ACC112 (cell line): Measurements from ENCODE around the gene ALOXE3.
A peak's percentile ranks its signal among the peaks of the same experiment; 100 is the strongest.

ENCODE experiments used
- H2AFZ ChIP-seq: fragments of 200-600 bp; sonication (generic); one replicate; pipeline ENCODE4 v1.6.0; 2017; ENCODE audit warnings: antibody characterized with exemption, low read length; ENCODE audit not compliant: unreplicated experiment
- H3K27ac ChIP-seq: fragments of 200-600 bp; sonication (generic); 2 replicates; pipeline ENCODE4 v1.5.1; 2014; ENCODE audit warnings: low read depth, mild to moderate bottlenecking, antibody characterized with exemption, low read length, moderate library complexity
- H3K27me3 ChIP-seq: fragments of 200-600 bp; sonication (generic); 2 replicates; pipeline ENCODE4 v1.6.1; 2014; ENCODE audit warnings: mild to moderate bottlenecking, antibody characterized with exemption, low read length, moderate library complexity, mixed read lengths; ENCODE audit not compliant: insufficient read depth
- H3K36me3 ChIP-seq: fragments of 200-600 bp; sonication (generic); 2 replicates; pipeline ENCODE4 v1.6.1; 2016; ENCODE audit warnings: mild to moderate bottlenecking, antibody characterized with exemption, low read length, moderate library complexity, mixed read lengths; ENCODE audit not compliant: insufficient read depth
- H3K4me1 ChIP-seq: fragments of 200-600 bp; sonication (generic); one replicate; pipeline ENCODE4 v1.6.1; 2016; ENCODE audit warnings: low read length, mixed read lengths; ENCODE audit not compliant: insufficient read depth, unreplicated experiment, control insufficient read depth
- H3K4me3 ChIP-seq: fragments of 200-600 bp; sonication (generic); 2 replicates; pipeline ENCODE4 v1.5.1; 2014; ENCODE audit warnings: mild to moderate bottlenecking, low read depth, low read length
- H3K79me2 ChIP-seq: fragments of 200-600 bp; sonication (generic); one replicate; pipeline ENCODE4 v1.6.0; 2016; ENCODE audit warnings: low read length; ENCODE audit not compliant: control insufficient read depth, unreplicated experiment, insufficient read depth

ALOXE3 gene

DNA sequence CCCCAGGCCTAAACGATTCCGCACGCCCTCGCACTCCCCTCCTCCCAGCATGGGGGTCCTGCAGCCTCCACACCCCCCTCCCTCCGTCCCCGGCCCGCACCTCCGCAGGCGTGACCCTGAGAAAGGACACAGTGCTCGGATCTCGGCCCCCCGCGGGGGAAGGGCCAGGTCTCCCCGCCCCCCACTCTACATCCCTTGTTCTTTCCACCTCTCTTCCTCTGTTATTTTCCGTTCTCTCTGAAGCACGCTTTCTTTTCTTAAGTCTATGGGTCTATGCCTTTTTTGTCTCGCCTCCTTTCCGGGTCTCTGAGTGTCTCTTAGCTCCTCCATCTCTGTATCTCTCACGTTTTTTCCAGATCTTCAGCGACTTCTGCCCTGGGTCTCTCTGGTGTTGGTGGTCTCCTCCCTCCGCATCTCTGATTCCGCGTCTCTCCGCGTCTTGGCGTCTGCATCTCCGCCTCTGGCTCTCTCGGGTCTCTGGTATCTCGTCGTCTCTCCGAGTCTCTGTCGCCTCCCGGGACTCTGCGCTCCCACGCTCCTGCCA is 7.7 kb upstream of the ALOXE3 start:
- no peaks in the 10 kb centered on the region for H3K36me3 ChIP-seq
- H3K4me1 ChIP-seq, result peaks cover 7% of the 10 kb centered on the region
- no peaks in the 10 kb centered on the region for H3K79me2 ChIP-seq
- H3K27ac ChIP-seq, result no peak overlapping the region
- no peaks in the 10 kb centered on the region for H3K27me3 ChIP-seq
- peak overlapping the region; percentile 80 for H3K4me3 ChIP-seq
- peak overlapping the region; percentile 92 for H2AFZ ChIP-seq

DNA sequence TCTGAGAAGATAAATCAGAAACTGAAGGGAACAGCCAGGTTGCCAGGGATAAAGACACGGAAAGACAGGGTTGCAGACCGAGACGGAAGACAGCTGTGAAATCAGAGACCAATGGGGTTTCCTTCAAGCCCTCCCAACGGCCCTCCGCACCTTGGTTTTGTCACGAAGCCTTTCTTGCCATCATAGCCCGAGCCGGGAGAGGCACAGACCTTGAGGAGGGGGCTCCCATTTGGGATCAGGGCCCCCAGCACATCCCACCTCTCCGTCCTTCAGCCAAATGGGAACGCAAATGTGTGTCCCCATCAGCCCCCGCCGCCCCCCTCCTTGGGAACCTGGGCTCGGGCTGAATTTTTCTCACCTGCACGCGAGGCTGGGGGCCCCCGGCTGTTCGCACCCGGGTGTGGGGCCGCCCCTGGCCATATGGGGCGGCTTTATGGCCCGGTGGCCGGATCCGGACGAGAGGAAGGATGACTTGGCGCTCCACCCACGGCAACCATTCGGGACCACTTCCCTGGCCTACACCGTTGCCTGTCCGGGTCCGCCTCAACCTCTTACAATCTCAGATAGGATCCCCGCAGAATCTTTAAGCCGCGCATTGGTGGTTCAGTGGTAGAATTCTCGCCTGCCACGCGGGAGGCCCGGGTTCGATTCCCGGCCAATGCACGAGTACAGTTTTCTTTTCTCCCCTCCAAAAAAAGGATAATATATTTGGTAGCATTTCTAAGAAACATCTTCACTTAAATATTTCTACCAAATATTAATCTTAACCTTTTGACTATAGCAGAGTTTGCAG is 7.0 kb upstream of the ALOXE3 start:
- peak overlapping the region; percentile 14 for H2AFZ ChIP-seq
- H3K27ac ChIP-seq, result no peak overlapping the region
- H3K27me3 ChIP-seq, result no peaks in the 10 kb centered on the region
- H3K4me1 ChIP-seq, result peaks cover 7% of the 10 kb centered on the region
- H3K79me2 ChIP-seq, result no peaks in the 10 kb centered on the region
- H3K36me3 ChIP-seq, result no peaks in the 10 kb centered on the region
- H3K4me3 ChIP-seq, result peak overlapping the region; percentile 80

DNA sequence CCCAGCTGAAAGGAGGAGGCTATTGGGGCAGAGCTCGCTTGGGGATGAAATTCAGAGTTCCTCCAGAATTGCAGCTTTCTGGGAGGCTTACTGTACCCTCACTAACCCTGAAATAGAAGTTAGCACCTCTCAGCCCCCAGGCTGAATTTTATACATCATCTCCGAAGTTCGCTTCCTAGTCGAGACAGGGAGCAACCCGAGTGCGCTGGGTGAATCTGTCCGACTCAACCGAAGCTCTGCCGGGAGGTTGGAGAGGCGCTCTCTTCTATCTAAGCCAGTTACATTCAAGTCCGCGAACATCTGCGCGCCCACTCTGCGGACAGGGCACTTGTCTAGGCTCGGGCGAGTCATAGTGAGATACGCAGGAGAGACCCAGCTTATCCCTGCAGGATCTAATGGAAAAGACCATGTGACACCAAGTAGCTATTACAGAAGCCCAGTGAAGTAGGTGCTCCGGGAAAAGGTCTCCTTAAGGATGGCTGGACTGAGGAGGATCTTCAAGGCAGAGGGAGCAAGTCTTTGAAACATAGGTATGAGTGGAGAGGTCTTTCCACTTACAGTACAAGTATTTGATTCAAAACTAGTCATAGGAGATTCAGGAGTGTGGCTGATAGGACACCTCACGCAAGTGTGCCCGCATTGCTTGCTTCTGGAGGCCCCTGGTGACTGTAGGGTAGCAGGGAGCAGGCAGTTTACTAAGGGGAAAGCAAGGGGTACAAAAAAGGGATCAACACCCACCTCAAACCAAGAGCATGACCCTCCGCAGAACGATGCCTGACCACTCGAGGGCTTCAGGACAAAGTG is 6.2 kb upstream of the ALOXE3 start:
- peaks cover 7% of the 10 kb centered on the region for H3K4me1 ChIP-seq
- no peak overlapping the region for H3K27ac ChIP-seq
- H3K79me2 ChIP-seq, result no peaks in the 10 kb centered on the region
- no peaks in the 10 kb centered on the region for H3K27me3 ChIP-seq
- peak overlapping the region; percentile 26 for H2AFZ ChIP-seq
- no peaks in the 10 kb centered on the region for H3K36me3 ChIP-seq
- H3K4me3 ChIP-seq, result peak overlapping the region; percentile 80

DNA sequence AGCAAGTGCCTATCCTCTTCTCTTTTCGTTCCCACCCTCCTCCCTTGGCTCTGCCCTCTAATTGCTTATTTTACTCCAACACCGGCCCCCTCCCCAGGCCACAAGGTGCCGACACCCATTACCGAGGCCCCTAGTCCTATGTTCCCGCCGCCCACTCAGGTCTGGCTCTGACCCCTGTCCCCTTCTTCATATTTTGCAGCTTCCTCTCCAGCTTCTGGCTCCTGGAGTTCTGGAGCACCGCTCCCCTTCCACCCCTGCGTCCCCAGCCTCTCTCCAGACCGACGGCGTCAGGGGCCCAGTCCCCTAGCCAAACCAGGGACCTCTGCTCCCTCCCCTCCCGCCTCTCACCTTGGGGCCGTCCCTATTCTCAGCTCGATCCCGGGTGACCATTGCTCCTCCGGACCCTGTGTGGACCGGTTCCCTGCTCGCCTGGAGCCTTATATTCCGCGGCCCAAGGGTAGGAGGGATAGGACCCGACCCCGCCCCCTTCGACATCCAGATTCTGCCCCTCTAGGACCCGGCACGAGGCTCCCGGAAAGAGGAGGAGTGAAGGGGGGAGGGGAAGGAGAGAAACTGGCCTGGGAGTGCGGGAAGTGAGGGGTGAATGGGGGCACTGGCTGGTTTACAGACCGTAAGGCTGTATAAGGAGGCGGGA is 5.5 kb upstream of the ALOXE3 start, which contains the start of gene HES7:
Gene HES7, minus strand, starts transcription at position 412 of the 655 bp plus-strand sequence. Its CDS starts 22 bp downstream, at position 390.
- peaks cover 7% of the 10 kb centered on the region for H3K4me1 ChIP-seq
- peak within 1 kb of the TSS; percentile 46 for H2AFZ ChIP-seq
- H3K79me2 ChIP-seq, result no peaks in the 10 kb centered on the region
- H3K27ac ChIP-seq, result peak within 1 kb of the TSS; percentile 1; the same call in 1 of the 2 replicates
- H3K27me3 ChIP-seq, result no peaks in the 10 kb centered on the region
- peak within 1 kb of the TSS; percentile 80 for H3K4me3 ChIP-seq
- no peaks in the 10 kb centered on the region for H3K36me3 ChIP-seq

DNA sequence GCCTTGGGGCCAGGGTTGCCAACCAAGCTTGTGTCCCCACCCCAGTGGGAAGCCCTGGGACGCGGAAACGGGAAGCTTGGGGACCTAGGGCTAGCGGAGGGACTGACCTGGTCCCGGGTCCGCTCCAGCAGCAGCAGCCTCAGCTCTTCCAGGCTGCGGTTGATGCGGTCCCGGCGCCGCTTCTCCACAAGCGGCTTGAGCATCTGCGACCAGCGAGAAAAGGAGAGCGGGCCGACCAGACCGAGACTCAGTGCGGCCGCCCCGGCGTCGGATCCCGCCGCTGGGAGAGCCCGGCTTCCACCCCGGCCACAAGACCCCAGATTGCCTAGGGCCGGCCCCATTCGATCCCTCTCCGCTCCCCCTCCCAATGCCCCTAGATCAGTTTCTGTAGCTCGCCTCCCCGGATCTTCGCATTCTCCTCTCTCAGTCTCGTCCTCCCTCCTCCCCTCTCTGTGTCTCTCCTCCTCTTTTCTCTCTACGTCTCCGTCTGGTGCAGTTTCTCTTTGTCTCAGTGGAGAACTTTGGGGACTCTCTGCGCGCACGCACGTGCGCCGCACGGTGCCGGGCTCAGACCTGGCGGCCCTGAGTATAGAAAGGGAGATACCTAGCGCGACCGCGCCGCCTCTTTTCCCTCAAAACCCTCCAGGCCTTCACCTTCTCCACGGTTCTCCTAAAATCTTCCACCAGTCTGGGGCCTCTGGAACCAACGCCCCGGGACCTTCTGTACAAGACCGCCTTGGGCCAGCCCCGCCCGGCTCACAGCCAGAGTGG is 4.8 kb upstream of the ALOXE3 start:
- peaks cover 12% of the 10 kb centered on the region for H3K4me1 ChIP-seq
- H3K36me3 ChIP-seq, result no peaks in the 10 kb centered on the region

GRCh38 chr17:8122422-8122923 is 4.2 kb upstream of the ALOXE3 start:
- H2AFZ ChIP-seq, result peak overlapping the region; percentile 77
- no peaks in the 10 kb centered on the region for H3K79me2 ChIP-seq
- peak overlapping the region; percentile 1; the same call in 1 of the 2 replicates for H3K27ac ChIP-seq
- no peaks in the 10 kb centered on the region for H3K27me3 ChIP-seq
- H3K36me3 ChIP-seq, result no peaks in the 10 kb centered on the region
- peak overlapping the region; percentile 80 for H3K4me3 ChIP-seq
- peaks cover 12% of the 10 kb centered on the region for H3K4me1 ChIP-seq

More for the DNA sequence above, 4.8 kb upstream of the ALOXE3 start:
- H3K27me3 ChIP-seq, result no peaks in the 10 kb centered on the region
- peak overlapping the region; percentile 1; the same call in 1 of the 2 replicates for H3K27ac ChIP-seq
- peak overlapping the region; percentile 77 for H2AFZ ChIP-seq
- peak overlapping the region; percentile 80 for H3K4me3 ChIP-seq
- no peaks in the 10 kb centered on the region for H3K79me2 ChIP-seq

DNA sequence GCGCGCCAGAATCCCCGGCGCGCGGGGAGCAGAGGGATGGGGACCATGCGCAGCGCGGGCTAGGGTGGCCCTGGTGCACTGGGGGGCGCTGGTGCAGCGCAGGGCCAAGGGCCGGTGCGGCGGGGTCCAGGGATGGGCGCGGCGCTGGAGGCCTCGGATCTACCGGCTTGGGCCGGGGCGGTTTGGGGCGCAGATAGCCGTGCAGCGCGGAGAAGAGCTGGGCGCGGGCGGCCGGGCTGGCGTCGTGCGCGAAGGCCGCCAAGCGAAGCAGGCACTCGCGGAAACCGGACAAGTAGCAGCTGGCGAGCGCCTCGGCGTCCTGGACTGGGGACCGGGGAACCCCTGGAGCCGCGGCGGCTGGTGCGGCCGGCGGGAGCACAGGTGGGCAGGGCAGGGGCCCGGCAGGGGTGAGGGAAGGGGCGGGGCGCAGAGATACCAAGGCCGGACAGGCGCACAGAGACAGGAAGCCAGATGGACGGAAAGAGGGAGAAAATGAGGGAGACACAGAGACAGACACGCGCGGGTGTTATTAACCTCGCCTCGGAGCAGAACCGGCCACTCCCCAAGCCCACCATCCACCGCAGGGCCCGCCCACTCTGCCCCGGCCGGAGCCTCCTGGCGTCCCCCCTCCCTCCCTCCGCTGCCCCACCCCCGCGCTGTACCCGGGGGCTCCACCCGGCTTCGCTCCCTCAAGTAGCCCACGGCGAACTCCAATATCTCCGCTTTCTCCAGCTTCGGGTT is 3.5 kb upstream of the ALOXE3 start:
- Histone ChIP-seq H3K27me3 (no peaks in the 10 kb centered on the region), H2AFZ (peak overlapping the region; percentile 77), H3K27ac (peak overlapping the region; percentile 1; the same call in 1 of the 2 replicates), H3K79me2 (no peaks in the 10 kb centered on the region), H3K4me1 (peaks cover 12% of the 10 kb centered on the region), H3K4me3 (peak overlapping the region; percentile 80), H3K36me3 (no peaks in the 10 kb centered on the region)

DNA sequence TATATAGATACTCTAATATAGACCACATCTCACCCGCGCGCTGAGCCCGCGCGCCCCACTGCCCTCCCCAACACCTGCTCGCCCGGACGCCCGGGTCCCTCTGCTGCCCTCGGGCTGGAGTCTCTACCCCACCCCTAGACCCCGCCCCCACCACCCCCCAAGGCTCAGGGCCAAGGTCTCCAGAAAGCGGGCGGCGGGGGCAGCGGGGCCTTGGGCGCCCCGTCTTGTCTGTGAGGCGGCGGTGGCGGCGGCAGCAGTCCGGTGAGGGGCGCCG is 3.0 kb upstream of the ALOXE3 start:
- H3K36me3 ChIP-seq, result no peaks in the 10 kb centered on the region
- peak overlapping the region; percentile 80 for H3K4me3 ChIP-seq
- peaks cover 12% of the 10 kb centered on the region for H3K4me1 ChIP-seq
- H2AFZ ChIP-seq, result no peak overlapping the region
- H3K27ac ChIP-seq, result no peak overlapping the region
- peaks cover 5% of the 10 kb centered on the region; the same call in 1 of the 2 replicates for H3K27me3 ChIP-seq
- H3K79me2 ChIP-seq, result no peaks in the 10 kb centered on the region
